OCI-LY7 (cell line): ENCODE data around the gene SLC22A9. TPM values are rescaled to one million over a fixed set of nuclear protein-coding genes. Genes with fewer than 3 reads are reported as not detected.

Experiments used
- BruUV-seq: library from RNA; stranded (reverse); fragments of 400-500 nt; replicated peaks from 2 replicates; lab custom pipeline; 2021; lab: Mats Ljungman, UMichigan
- CTCF ChIA-PET: fragments of 300-600 bp; sonication (Branson Sonifier 250); formaldehyde crosslinking; loops from one replicate; lab custom pipeline; 2022; ENCODE audit warnings: antibody characterized with exemption; ENCODE audit not compliant: unreplicated experiment; lab: Charles Lee
- POLR2A ChIA-PET: fragments of 300-600 bp; sonication (Branson Sonifier 250); formaldehyde crosslinking; loops from one replicate; lab custom pipeline; 2022; ENCODE audit warnings: antibody characterized with exemption; lab: Charles Lee
- DNase-seq: peaks from one replicate; pipeline ENCODE4 v3.0.0-alpha.2; 2015; ENCODE audit warnings: low spot score
- H2AFZ ChIP-seq: fragments of 200-600 bp; sonication (generic), shearing (Covaris generic); 2 replicates; pipeline ENCODE4 v1.6.1; 2014; ENCODE audit warnings: mild to moderate bottlenecking, antibody characterized with exemption, low read length, moderate library complexity
- H3K27ac ChIP-seq: fragments of 200-600 bp; sonication (generic); 2 replicates; pipeline ENCODE4 v1.5.1; 2014; ENCODE audit warnings: mixed run types, low read depth, mild to moderate bottlenecking, moderate library complexity, low read length, inconsistent platforms; ENCODE audit not compliant: poor library complexity, severe bottlenecking
- H3K36me3 ChIP-seq: fragments of 200-600 bp; sonication (generic); 2 replicates; pipeline ENCODE4 v1.6.1; 2014; ENCODE audit warnings: mild to moderate bottlenecking, antibody characterized with exemption, low read length, moderate library complexity, mixed read lengths; ENCODE audit not compliant: insufficient read depth
- H3K4me1 ChIP-seq: fragments of 200-600 bp; sonication (generic); 2 replicates; pipeline ENCODE4 v1.5.1; 2014; ENCODE audit warnings: mild to moderate bottlenecking, low read length; ENCODE audit not compliant: insufficient read depth, poor library complexity, severe bottlenecking
- H3K4me2 ChIP-seq: fragments of 200-600 bp; sonication (generic); 2 replicates; pipeline ENCODE4 v1.6.1; 2014; ENCODE audit warnings: mild to moderate bottlenecking, low read length
- H3K4me3 ChIP-seq: fragments of 200-600 bp; sonication (generic); 2 replicates; pipeline ENCODE4 v1.5.1; 2014; ENCODE audit warnings: mild to moderate bottlenecking, low read depth, low read length; ENCODE audit not compliant: poor library complexity, severe bottlenecking
- H3K79me2 ChIP-seq: fragments of 200-600 bp; sonication (generic); 2 replicates; pipeline ENCODE4 v1.6.1; 2016; ENCODE audit warnings: low read depth, mild to moderate bottlenecking, low read length, moderate library complexity, mixed read lengths; ENCODE audit not compliant: insufficient read depth
- H3K9me2 ChIP-seq: fragments of 200-600 bp; sonication (generic); 2 replicates; pipeline ENCODE4 v1.6.1; 2016; ENCODE audit warnings: mild to moderate bottlenecking, low read length, mixed read lengths; ENCODE audit not compliant: insufficient read depth
- H3K9me3 ChIP-seq: fragments of 200-600 bp; sonication (generic); 2 replicates; pipeline ENCODE4 v1.6.1; 2014; ENCODE audit warnings: mild to moderate bottlenecking, mixed run types, low read length, mixed read lengths
- H4K20me1 ChIP-seq: fragments of 200-600 bp; sonication (generic); 2 replicates; pipeline ENCODE4 v1.6.1; 2014; ENCODE audit warnings: mild to moderate bottlenecking, antibody characterized with exemption, low read length, moderate library complexity, mixed read lengths; ENCODE audit not compliant: insufficient read depth
- CTCF ChIP-seq: fragments of 200-600 bp; sonication (generic); conservative IDR thresholded peaks from 2 replicates; pipeline ENCODE4 v1.5.1; 2014; ENCODE audit warnings: mild to moderate bottlenecking, antibody characterized with exemption, low read length, moderate library complexity, mixed read lengths
- EZH2phosphoT487 ChIP-seq: fragments of 200-600 bp; sonication (generic); IDR thresholded peaks from 2 replicates; pipeline ENCODE4 v1.6.1; 2018; ENCODE audit warnings: low read depth, borderline replicate concordance, mild to moderate bottlenecking, mixed run types, antibody characterized with exemption, low read length, moderate library complexity, mixed read lengths
- intact Hi-C: fragments of 100-400 bp; cut with micrococcal nuclease; formaldehyde crosslinking; loops from one replicate; pipeline ENCODE4 v1.10.0; 2022; ENCODE audit not compliant: unreplicated experiment
- total RNA-seq, 2 experiments: library from RNA; depleted of rRNA in 1 of 2; stranded (reverse); fragments of >200 nt in 1 of 2; shearing (Covaris generic) in 1 of 2; gene quantifications; 2 replicates each; pipeline ENCODE4 v1.2.3, GENCODE V29; 2014 to 2022

SLC22A9 gene
- total RNA-seq, 2 experiments from 2014 or later: not detected

DNA sequence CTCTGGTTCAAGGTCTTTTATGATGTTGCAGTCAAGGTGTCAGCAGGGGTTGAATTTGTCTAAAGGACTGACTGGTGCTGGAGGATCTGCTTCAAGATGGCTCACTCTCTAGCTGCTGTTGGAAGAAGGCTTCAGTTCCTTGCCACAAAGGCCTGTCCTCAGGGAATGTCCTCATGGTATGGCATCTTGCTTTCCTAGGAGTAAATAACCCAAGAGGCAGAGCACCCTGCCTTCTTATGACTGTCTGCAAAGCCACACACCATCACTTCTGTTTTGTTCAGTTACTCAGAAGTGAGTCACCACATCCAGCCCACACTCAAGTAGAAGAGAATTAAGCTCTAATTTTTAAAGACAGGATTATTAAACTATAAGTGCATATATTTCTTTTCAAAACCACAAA, 76.1 kb downstream of the SLC22A9 start:
- ChIA-PET CTCF (no interaction called here), POLR2A (interaction anchor here (0.6 kb wide), 1 partner anchor 131 kb away, joined by 3 read pairs; no protein-coding TSS in a partner anchor)
- no peaks in the 10 kb centered on the region for H3K9me2 ChIP-seq
- H3K4me1 ChIP-seq: no peaks in the 10 kb centered on the region
- no peak for TF ChIP-seq CTCF
- TF ChIP-seq EZH2phosphoT487: no peak
- intact Hi-C loops: no loop called here
- no peak overlapping the region for H3K4me3 ChIP-seq
- no TSS peak for BruUV-seq
- H3K36me3 ChIP-seq: no peaks in the 10 kb centered on the region
- H4K20me1 ChIP-seq: no peaks in the 10 kb centered on the region
- H3K9me3 ChIP-seq: no peaks in the 10 kb centered on the region
- no peak overlapping the region for H3K4me2 ChIP-seq
- H2AFZ ChIP-seq: no peak overlapping the region
- no peaks in the 10 kb centered on the region for H3K79me2 ChIP-seq
- DNase-seq: no peak
- no peak overlapping the region for H3K27ac ChIP-seq

GRCh38 chr11:63448646-63449045, 79.1 kb downstream of the SLC22A9 start:
- no peak for DNase-seq
- no peak overlapping the region for H2AFZ ChIP-seq
- no peaks in the 10 kb centered on the region for H3K9me3 ChIP-seq
- no peak overlapping the region for H3K4me3 ChIP-seq
- H4K20me1 ChIP-seq: no peaks in the 10 kb centered on the region
- BruUV-seq: no TSS peak
- H3K36me3 ChIP-seq: no peaks in the 10 kb centered on the region
- no peaks in the 10 kb centered on the region for H3K9me2 ChIP-seq
- ChIA-PET POLR2A (no interaction called here), CTCF (no interaction called here)
- no peaks in the 10 kb centered on the region for H3K4me1 ChIP-seq
- intact Hi-C loops: no loop called here
- no peak overlapping the region for H3K4me2 ChIP-seq
- no peaks in the 10 kb centered on the region for H3K79me2 ChIP-seq
- H3K27ac ChIP-seq: no peak overlapping the region
- TF ChIP-seq CTCF: no peak
- no peak for TF ChIP-seq EZH2phosphoT487

GRCh38 chr11:63459586-63459985, 90.0 kb downstream of the SLC22A9 start:
- TF ChIP-seq EZH2phosphoT487 (no peak), CTCF (no peak)
- CTCF ChIA-PET: no interaction called here
- Histone ChIP-seq H3K4me2 (no peak overlapping the region), H3K4me1 (no peaks in the 10 kb centered on the region), H2AFZ (no peak overlapping the region), H3K79me2 (no peaks in the 10 kb centered on the region), H3K9me3 (no peaks in the 10 kb centered on the region), H3K4me3 (no peak overlapping the region), H4K20me1 (no peaks in the 10 kb centered on the region), H3K9me2 (no peaks in the 10 kb centered on the region), H3K36me3 (no peaks in the 10 kb centered on the region), H3K27ac (no peak overlapping the region)
- no TSS peak for BruUV-seq
- intact Hi-C loops: no loop called here
- DNase-seq: no peak
- POLR2A ChIA-PET: interaction anchor here (1.0 kb wide), 1 partner anchor 8 kb away, joined by 4 read pairs; no protein-coding TSS in a partner anchor

Other genes starting within 250 kb of the SLC22A9 start
- not detected in 2 replicates for gene SLC22A24, start 225.6 kb upstream of the SLC22A9 start, total RNA-seq (2014; rRNA removed; shearing (Covaris generic))
- not detected in 2 replicates for gene SLC22A24, start 225.6 kb upstream of the SLC22A9 start, total RNA-seq (2022)
- not detected in 2 replicates for gene SLC22A25, start 126.2 kb upstream of the SLC22A9 start, total RNA-seq (2014; rRNA removed; shearing (Covaris generic))
- gene SLC22A25, start 126.2 kb upstream of the SLC22A9 start, total RNA-seq (2022): not detected in 2 replicates
- not detected in 2 replicates for gene PLAAT5, start 121.4 kb downstream of the SLC22A9 start, total RNA-seq (2014; rRNA removed; shearing (Covaris generic))
- gene PLAAT5, start 121.4 kb downstream of the SLC22A9 start, total RNA-seq (2022): not detected in 2 replicates
- gene LGALS12, start 136.3 kb downstream of the SLC22A9 start, total RNA-seq (2014; rRNA removed; shearing (Covaris generic)): not detected in 2 replicates
- gene LGALS12, start 136.3 kb downstream of the SLC22A9 start, total RNA-seq (2022): not detected in 2 replicates
- 6.5 and 6.8 TPM in 2 replicates for gene PLAAT4, start 167.0 kb downstream of the SLC22A9 start, total RNA-seq (2014; rRNA removed; shearing (Covaris generic))
- 1.3 and 1.4 TPM in 2 replicates for gene PLAAT4, start 167.0 kb downstream of the SLC22A9 start, total RNA-seq (2022)
- not detected in 2 replicates for gene PLAAT2, start 193.6 kb downstream of the SLC22A9 start, total RNA-seq (2014; rRNA removed; shearing (Covaris generic))
- gene PLAAT2, start 193.6 kb downstream of the SLC22A9 start, total RNA-seq (2022): not detected in 2 replicates
- not detected in 2 replicates for gene PLAAT3, start 244.6 kb downstream of the SLC22A9 start, total RNA-seq (2014; rRNA removed; shearing (Covaris generic))
- 0.70 TPM in 1 of 2 replicates, not detected in the other for gene PLAAT3, start 244.6 kb downstream of the SLC22A9 start, total RNA-seq (2022)